Muscle of arm (tissue), 12 donors: ENCODE data around the gene ATRNL1. TPM values are rescaled to one million over a fixed set of nuclear protein-coding genes. Genes with fewer than 3 reads are reported as not detected.
"Not testable (repeated sequence)": the region's sequence is repeated elsewhere in the genome, so short reads cannot be mapped to it uniquely, and the experiment has no call there.

Source experiments
- DNase-seq: peaks from one replicate; pipeline ENCODE4 v3.0.0-alpha.2; 2013
- polyA plus RNA-seq, 12 donors: library from polyadenylated mRNA; unstranded; fragments of 120-200 nt; gene quantifications; one replicate each; pipeline ENCODE4 v1.2.1, GENCODE V29; 2013; ENCODE audit not compliant: insufficient read length in 12 of 12

ATRNL1 gene
- polyA plus RNA-seq, 12 donors = 0.73 to 4.1 (median 1.2) TPM; not detected in 2

DNA sequence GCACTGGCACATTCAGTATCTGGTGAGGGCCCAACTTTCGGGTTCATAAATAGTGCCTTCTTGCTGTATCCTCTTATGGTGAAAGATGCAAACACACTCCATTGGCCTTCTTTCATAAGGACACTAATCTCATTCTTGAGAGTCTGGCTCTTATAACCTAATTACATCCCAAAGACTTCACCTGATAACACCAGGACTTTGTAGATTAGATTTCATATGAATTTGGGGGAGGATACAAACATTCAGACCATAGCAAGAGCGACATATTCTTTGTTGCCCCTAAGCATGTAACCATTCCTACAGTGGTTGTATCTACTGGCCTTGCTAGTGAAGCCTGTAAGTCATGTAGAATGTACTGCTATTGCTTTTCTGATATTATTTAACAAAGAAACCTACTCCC is 654.6 kb downstream of the ATRNL1 start:
- no peak for DNase-seq

DNA sequence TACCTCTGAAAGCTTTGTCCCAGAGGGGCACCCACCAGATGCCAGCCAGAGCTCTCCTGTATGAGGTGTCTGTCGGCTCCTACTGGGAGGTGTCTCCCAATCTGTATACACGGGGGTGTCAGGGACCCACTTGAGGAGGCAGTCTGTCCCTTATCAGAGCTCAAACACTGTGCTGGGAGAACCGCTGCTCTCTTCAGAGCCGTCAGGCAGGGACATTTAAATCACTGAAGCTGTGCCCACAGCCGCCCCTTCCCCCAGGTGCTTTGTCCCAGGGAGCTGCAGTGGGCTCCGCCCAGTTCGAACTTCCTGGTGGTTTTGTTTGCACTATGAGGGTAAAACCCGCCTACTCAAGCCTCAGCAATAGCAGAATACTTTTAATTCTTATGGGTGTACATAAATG is 665.3 kb downstream of the ATRNL1 start:
- not testable (repeated sequence) for DNase-seq

DNA sequence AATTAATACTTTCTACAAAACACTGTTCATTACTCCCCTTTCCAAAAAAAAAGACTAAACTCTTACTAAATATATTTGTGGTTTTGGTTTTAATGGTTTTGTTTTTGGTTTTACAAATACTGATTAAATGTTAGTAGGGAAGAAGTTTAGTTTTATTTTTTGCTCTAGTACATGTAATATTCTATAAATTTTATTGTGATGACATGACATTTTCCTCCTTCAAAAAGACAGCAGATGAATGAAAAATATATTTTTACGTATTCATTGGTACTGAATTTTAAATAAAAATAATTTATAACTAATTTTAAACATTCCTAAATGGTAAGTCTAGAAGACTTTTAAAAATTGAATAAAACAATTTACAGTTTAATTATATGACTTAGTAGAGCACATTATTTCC is 667.0 kb downstream of the ATRNL1 start:
- DNase-seq = no peak

DNA sequence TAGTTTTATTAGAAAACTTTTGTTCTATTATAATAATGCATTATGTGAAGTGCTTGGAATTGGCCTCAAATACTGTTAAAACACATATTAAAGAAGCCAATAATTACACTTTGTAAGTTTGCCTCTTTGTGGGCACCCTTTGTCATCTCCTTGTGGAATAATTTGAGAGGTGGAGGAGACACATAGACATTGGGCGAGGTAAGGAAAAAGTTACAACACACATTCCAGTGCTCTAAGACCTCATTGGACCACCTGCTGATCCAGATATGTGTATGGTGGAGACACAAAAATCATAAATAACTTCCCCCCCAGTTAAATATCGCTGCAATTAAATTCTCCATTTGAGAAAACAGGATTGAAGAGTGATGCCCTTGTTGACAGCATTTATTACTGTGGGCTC is 668.0 kb downstream of the ATRNL1 start:
- no peak for DNase-seq

DNA sequence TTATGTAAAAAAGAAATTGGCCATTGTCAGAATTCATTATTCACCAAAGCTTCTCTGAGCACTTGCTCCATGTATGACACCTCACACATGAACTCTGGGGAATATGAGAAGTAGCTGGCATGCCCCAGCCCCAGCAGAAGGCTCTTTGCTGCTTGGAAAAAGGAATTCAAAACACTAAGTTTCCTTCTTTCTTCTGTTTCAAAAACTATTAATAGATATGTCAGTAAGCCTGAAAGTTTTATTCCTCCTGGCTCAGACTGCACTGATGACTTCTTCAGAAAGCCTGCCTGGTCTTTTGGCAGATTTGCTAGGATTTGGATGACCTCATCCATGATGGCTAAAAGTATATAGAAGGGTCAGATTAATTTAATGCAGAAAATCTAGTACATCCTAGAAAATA is 668.9 kb downstream of the ATRNL1 start:
- DNase-seq = peak; percentile 39

DNA sequence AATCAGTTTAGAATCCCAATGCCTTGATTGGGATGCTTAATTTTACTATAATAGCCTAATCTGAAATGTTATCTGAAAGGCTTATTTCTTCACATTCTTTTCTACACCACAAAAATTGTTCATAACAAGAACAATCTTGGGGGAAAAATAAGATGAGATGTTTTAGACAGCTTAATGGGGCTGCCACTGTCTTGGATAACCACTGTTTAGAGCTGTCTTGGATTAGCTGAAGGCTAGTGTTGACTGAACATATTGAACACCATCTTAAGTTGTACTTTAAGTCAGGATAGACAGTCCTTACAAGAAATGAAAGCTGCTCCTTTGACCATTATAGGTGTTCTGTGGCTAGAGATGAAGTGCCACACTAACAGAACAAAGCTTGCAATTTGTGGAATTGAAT is 678.6 kb downstream of the ATRNL1 start:
- DNase-seq = no peak

DNA sequence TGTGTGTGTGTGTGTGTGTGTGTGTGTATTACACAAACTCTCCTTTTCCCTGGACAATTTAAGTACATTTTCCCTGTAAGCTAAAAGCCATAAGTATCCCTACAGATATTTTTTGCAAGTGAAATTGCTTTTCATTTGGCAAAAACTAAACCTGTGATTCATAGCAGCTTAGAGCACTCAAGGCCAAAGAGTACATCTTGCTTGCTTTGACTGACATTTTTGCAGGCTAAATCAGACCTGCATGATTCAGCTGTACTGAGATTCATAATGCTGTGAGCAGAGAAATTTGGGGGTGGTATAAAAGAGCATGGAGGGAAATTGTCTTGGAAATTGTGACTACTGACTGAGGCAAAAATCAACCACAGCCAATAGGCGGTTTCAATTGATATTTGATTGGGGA is 679.4 kb downstream of the ATRNL1 start:
- peak; percentile 19 for DNase-seq

DNA sequence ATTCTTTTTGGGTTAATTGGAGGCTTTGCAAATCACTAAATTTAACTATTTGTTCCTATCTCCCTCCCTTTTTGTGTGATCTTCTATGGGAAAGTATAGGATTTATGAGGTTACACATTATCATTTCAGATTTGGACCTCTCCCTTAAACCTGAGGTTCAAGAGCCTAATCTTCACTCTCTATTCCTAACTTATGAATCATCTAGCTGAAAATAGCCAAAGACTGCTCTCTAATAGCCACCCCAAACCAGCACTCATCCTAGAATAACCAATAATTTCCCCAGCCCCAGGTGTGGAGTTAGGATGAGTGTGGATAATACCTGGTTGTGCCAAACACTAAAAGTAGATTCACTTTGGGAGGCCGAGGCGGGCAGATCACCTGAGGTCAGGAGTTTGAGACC is 680.7 kb downstream of the ATRNL1 start:
- DNase-seq = no peak

DNA sequence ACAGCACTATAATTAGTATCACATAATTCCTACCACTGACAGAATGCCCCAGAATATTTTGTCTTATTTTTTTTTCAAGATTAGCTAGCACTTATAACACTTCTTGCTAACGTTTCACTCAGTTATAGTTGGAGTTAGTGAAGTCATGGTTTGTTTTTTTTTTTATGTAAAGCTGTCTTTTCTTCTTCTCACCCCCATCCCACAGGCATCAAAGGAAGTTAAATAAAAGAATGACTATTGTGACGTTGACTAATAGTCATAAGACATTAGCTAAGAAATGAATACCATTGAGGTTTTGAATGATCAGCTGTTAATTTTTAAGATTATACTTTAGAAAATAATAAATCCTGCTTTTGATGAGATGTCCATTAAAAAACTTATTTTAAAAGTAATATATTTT is 681.6 kb downstream of the ATRNL1 start:
- DNase-seq = no peak

DNA sequence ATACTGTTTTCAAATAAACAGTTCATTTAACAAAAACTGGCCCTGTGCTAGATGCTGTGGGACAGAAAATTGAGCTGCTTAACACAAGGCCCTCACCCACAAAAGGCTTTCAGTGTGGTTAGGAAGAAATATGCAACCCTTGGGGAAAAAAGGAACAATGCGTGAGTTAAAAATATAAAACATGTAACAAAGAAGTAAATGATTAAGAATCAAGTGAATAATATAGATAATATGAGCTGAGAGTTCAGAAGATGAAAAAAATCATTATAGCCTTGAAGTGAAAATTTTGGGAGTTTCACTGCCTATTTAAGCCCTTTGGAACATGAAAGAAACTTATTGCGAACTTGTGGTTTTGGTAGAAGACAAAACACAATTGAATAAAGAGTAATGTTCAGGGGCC is 684.5 kb downstream of the ATRNL1 start:
- DNase-seq = no peak

DNA sequence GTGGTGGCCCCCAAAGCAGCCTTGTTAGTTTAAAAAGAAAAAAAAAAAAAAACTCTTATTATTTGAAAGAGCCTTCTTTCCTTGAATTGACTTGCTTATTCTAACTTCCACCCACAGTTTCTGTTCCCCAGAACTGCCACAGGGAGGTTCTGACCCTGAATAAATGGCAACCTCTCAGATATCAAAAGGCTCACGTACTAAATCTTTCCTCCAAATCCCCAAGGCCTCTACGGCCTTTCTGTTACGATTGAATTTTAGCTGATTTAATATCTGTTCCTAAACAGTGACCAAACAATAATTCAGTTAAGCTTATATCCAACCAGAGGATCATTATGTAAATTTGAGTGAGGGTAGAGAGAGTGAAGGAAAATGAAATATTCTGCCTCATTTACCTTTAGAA is 697.1 kb downstream of the ATRNL1 start:
- no peak for DNase-seq

DNA sequence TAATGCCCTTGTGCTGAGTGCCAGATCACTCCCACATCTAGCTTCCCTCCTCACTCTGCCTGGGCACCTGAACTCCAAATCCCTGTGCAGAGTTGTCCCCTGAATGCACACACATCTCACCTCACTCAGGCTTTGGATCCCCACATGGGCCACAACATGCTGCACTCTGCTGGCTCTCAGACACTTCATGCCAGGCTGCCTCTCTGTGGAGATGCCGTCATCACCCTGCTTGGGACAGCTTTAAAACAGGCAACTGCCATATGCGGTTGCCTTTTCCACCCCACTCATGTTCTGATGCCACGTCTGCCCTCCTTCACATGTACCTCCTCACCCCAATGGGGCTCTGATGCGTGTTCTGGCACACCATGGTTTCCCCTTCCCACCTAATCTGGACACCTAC is 702.8 kb downstream of the ATRNL1 start:
- no peak for DNase-seq

DNA sequence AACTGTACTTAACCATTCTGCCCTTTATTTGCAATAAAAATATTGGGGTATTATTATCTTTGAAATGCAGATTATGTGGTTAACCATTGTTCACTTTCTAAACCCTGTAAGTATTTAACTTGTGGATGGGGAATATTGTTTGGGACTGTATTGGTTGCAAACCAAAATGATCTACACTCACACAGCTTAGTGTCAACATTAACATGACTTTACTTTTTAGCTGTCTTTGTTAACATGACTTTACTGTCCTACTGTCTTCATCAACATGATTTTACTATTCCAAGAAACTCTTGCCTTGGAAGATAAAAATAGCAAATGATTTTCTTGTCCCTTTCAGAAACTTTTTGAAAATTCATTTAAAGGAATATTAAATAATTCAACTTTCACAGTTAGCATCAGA is 708.3 kb downstream of the ATRNL1 start:
- no peak for DNase-seq

DNA sequence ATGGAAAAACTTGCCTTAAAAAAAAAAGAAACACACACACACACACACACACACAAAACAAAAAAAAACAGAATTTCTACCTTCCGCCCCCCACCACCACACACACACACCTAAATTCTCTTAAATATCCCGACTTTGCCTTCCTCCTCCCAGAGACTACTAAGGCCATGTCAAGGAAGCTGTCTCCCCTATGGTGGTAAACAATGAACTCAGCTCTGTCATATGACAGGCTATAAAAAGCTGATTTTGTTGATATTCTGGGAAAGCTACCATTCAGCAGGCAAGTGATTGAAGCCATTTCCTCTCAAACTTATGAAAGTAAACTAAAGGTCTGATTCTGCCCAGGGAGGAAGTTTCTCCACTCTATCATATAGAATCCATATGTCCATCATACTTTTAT is 708.8 kb downstream of the ATRNL1 start:
- no peak for DNase-seq

DNA sequence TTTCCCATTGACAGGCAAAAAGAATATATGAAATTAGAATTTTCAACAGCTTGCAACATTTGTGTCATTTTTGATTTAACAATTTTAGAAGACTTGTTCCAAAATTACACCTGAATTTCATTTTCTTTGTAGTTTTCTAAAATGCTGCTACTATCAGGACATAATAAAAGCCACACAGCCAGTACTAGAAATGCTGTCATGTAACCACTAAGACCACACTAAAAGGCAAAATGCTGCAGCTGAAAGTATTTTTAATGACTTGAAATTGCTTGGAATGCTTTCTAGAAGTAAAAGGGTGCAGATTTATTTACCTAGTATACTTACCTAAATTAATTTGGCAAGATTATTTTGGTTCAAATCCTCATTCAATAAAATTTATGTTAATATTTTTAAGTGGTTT is 709.7 kb downstream of the ATRNL1 start:
- DNase-seq = no peak

DNA sequence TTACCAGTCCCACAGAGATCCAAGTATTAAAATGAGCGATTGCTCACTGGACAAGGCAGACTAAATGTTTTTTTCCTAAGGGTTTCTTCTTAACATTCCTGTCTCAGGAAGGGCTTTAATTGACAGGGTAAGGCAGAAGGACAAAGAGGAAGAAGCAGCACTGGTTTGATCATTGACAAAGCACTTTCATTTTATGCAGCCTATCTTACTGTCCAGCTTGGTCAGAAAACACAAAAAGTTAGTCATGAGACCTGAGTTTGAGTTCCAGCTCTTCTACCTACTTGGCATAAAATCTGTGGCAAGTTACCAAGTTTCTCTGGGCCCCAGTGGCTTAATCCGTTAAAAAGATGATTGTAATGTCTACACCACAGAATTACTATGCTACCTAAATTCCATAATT is 721.4 kb downstream of the ATRNL1 start:
- no peak for DNase-seq

DNA sequence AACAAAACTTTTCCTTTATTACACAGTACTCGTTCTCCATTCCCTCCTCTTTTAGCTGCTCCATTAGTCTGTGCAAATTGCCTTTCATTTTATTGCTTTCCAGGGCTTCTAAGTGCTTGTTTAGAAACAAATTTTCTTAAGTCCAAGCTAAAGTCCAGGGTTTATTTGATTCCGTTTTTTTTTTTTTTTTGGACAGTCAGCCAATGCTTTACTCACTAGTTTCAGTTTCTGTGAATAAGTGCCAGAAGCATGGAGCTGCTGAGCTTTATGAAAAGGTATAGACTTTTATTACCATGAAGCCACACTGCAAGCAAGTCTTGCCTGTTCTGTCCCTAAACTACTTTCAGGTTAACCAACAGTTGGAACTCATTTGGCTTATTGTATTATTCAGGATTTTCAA is 724.8 kb downstream of the ATRNL1 start:
- DNase-seq = peak; percentile 40

DNA sequence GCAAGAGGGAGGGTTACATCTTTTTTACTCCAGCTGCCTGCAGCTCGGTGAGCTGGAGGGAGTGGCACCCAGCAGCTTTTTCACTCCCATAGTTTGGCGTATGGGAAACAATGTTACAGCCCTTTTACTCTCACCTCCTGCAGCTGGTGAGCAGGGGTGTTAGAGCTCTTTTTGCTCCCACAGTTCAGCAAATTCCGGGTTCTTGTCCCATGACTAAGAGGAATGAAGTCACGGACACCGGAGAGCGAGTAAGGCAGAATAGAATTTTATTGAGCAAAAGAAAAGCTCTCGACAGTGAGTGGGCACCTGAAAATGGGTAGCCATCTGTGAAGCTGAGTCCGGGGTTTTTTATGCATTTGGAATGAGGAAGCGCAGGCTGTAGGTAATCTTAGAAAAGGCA is 733.2 kb downstream of the ATRNL1 start:
- no peak for DNase-seq

DNA sequence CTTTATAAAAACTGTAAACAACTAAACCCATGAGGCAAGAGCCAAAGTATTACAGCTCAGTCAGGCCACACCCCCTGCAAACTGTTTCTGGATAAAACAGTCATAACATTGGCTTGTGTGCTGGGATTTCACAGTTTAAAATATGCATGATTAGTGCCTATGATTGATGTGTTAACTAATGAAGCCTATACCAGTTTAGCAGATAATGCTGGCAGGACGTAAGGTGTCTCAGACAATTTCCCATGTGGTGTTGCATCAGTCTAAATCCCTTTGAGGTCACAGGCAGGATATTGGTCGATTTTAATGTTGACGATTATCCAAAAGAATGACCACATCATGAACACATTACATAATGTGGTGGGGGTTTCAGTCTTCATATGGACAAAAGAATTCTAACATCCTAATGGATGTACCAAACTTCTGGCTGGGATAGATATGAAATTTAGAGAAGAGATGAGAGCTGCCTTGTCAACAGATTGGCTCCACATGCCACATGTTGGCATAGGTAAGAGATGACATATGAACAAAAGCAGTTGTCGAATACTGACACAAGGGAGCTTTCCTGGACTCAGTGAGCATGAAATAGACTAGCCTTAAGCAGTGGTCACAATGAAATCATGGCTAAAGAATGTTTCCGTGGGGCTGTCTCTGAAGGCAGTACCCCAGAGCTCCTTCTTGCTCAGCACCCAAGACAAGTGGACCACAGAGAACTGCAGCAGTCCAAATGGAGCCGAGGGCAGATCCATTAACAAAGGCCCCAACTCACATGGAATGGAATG is 734.3 kb downstream of the ATRNL1 start:
- DNase-seq = no peak

DNA sequence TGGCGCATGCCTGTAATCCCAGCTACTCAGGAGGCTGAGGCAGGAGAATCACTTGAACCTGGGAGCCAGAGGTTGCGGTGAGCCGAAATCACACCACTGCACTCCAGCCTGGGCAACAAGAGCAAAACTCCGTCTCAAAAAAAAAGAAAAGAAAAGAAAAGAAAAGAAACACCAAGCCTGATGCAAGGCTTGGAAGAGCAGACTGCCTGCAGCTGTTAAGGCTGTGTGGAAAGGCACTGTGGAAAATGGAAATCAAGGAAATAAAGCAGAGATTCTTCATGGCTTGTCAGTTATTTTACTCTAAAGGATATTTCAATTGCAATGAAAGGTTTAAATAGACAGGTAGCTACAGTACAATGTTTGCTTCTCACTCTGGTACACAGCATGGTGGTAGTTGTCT is 735.0 kb downstream of the ATRNL1 start:
- DNase-seq = not testable (repeated sequence)

DNA sequence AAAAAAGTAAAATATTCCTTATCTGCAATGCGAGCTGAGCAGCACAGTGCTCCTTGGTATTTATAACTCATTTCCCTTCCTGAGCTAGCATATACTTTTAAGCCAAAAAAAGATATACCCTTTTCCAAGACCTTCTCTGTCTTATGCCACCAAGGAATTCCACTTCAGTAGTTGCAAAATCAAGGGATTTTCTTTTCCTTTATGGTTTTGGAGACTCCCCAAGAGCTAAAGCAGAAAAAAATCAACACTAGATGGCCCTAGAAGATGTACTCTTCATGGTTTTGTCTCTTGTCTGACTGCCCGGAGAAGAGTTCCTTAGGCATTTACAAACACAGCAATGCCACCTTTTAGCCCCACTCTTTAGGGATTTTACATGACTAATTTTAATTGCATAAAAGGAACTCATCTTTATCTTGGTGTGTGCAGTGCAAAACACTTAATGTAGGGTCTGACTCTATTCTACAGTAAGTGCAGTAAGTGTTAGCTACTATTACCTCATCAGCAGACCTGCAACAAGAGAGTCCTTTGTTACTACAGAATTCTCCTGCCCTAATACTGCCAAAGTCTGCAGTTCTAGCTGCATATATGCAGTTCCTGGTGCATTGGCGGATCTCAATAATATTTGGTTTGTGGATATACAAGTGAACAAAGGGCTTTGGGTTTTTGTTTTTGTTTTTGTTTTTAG is 736.5 kb downstream of the ATRNL1 start:
- peak; percentile 39 for DNase-seq

DNA sequence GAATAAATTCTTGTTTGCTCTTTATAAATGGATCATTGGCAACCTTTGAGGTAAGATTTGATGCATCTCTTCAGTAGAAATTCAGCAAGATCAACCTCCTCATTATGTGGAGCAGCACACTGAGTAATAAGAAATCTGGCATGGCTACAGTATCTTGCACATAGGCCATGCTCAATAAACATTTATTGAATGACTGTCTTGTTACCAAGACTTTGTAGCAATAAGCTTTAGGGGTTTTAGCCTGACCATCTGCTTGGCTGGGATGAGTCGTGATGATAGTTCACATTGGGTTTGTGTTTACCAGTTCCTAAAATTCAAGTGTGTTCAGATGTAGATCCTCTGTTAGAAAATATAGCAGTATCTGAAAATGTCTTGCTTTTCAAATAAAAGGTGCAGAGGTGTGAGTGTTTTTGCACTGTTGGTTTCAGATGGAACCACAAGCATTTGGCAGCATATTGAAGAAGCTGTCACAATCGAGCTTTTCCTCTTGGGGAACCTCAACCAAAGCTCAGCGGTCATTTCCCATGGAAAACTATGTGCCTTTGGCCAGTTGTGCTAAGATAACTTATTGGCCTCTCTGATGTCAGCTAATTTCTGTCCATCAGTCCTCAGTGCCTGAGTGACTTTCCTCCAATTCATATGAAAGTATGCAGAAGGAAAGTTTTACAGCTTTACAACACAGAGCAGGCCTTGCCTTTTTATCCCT is 737.3 kb downstream of the ATRNL1 start:
- no peak for DNase-seq

DNA sequence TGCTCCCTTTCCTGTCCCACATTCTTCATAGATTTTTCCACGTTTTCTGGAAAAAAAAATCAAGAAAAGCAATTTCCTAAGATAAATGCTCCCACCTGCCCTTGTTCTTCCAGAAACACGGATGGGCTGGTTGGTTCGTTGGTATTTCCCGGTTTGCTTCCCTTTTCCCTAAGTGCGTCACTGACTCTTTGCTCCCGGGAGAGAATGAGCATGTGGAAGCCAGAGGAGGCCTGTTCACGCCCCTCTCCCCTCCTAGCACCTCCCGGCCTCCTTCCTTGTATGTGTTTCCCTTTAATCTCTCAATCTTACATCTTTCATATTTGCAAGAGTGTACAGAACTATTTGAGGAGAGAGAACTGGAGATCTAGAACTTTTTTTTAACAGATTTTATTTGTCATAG is 737.9 kb downstream of the ATRNL1 start:
- no peak for DNase-seq
